Spleen (tissue), 7 donors: Measurements from ENCODE around the gene EPHB3.

ENCODE experiments used
- POLR2A ChIP-seq, 3 donors: fragments of 450-650 bp; IDR thresholded peaks; one replicate each; pipeline ENCODE4 v1.5.1; 2017; ENCODE audit warnings: antibody characterized with exemption in 3 of 3, mild to moderate bottlenecking in 1 of 3
- TF ChIP-seq, protein P1 (sequence below), 11 experiments: fragments of 200-600 bp in 7 of 11; fragments of 450-650 bp in 4 of 11; sonication (generic) in 4 of 11; IDR thresholded peaks in 8 of 11; conservative IDR thresholded peaks in 3 of 11; 1 replicate in 7 of 11; 2 replicates in 4 of 11; pipeline versions ENCODE4 v1.4.0 to v1.8.0; 2016 to 2021; ENCODE audit warnings: antibody characterized with exemption in 11 of 11, inconsistent platforms in 4 of 11, mild to moderate bottlenecking in 1 of 11
- donor health status: DM: no; HTN: no; CAD: no; lungs with moderate emphysema.
- donor health status: DM: no; HTN: no; CAD: no.
- donor health status: DM: no; HTN: no; CAD: no.

DNA sequence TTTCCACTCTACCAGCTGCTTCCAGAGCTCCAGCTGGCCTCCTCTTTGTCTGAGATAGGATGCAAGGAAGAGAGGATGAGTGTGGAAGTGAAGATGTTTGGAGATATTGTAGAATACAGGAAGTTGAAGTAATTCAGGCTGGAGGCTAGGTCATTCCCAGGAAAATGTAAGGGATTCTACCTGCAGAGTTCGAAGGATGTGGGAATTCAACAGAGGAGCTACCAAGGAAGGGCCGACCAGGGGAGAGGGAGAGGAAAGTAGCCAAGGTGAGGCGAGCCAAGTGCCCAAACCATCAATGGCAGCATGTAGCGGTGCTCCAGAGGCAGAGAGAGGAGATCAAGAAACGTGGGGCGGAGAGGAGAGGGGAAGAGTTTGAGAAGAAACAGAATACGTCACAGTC is 49.0 kb upstream of the EPHB3 start:
- TF ChIP-seq, protein P1, sequence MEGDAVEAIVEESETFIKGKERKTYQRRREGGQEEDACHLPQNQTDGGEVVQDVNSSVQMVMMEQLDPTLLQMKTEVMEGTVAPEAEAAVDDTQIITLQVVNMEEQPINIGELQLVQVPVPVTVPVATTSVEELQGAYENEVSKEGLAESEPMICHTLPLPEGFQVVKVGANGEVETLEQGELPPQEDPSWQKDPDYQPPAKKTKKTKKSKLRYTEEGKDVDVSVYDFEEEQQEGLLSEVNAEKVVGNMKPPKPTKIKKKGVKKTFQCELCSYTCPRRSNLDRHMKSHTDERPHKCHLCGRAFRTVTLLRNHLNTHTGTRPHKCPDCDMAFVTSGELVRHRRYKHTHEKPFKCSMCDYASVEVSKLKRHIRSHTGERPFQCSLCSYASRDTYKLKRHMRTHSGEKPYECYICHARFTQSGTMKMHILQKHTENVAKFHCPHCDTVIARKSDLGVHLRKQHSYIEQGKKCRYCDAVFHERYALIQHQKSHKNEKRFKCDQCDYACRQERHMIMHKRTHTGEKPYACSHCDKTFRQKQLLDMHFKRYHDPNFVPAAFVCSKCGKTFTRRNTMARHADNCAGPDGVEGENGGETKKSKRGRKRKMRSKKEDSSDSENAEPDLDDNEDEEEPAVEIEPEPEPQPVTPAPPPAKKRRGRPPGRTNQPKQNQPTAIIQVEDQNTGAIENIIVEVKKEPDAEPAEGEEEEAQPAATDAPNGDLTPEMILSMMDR (IDR thresholded peaks at IDR 0.05 in 8 of 11, conservative IDR thresholded peaks at IDR 0.05 in 3 of 11): no peak
- TF ChIP-seq POLR2A (IDR thresholded peaks at IDR 0.05): no peak
